C4-2B (cell line): ENCODE measurements around the gene DENND4B.

Experiments used
- ZFX ChIP-seq: fragments of 450-650 bp; IDR thresholded peaks from 2 replicates; pipeline ENCODE4 v1.6.1; 2017
- TF ChIP-seq, protein P1 (sequence below): fragments of 450-650 bp; conservative IDR thresholded peaks from 2 replicates; pipeline ENCODE4 v1.5.1; 2017; ENCODE audit warnings: mild to moderate bottlenecking

- TF ChIP-seq, protein P1, sequence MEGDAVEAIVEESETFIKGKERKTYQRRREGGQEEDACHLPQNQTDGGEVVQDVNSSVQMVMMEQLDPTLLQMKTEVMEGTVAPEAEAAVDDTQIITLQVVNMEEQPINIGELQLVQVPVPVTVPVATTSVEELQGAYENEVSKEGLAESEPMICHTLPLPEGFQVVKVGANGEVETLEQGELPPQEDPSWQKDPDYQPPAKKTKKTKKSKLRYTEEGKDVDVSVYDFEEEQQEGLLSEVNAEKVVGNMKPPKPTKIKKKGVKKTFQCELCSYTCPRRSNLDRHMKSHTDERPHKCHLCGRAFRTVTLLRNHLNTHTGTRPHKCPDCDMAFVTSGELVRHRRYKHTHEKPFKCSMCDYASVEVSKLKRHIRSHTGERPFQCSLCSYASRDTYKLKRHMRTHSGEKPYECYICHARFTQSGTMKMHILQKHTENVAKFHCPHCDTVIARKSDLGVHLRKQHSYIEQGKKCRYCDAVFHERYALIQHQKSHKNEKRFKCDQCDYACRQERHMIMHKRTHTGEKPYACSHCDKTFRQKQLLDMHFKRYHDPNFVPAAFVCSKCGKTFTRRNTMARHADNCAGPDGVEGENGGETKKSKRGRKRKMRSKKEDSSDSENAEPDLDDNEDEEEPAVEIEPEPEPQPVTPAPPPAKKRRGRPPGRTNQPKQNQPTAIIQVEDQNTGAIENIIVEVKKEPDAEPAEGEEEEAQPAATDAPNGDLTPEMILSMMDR = no peak
- TF ChIP-seq ZFX = no peak
These were observed 64.8 kb downstream of the DENND4B start for GRCh38 chr1:153881751-153882150.
